ENCODE measurements around the gene STX16. TPM values are rescaled to one million over a fixed set of nuclear protein-coding genes. Genes with fewer than 3 reads are reported as not detected.

STX16 gene
- total RNA-seq, 1 experiment from 2014 or later = 41.9 TPM

DNA sequence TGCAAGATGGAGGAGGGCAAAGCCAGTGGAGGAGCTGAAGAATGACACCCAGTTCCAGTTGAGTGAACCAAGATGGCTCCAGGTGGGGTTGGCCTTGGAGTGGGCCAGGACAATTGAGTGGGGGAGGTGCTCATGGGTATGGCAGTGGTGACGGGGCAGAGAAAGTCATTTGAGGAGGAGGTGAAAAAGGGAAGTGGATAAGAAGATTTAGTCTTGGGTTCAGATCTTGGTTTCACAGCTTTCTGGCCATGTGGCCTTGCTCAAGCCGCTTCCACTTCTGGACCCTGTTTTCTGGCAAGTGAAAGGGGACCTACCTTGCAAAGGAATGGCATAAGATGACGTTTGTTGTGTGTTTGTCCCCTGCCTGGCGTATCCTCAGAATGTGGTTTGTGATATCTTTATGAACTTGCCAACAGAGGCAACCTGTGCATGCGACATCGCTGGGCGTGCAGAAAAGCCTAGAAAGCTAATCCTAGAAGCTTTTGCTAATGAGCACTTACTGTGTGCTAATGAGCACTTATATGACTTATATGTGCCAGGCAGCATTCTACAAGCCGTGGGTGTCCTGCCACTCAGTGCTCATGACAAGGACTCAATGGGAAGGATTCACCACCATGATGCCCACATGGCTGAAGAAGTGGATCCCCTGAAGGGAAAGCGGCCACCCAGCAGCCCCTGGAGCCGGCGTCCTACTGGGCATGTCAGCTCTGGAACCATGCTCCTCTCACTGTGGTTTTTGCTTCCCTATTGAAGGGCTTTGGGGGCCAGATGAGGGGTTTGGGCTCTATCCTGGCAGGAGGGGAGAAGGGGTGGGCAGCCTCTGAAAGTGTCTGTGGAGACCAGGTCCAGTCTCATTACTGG, 23.6 kb upstream of the STX16 start:
- H3K27ac ChIP-seq (ENCODE audit: low read length) = 0 out of 2 replicates have a peak overlapping the region, but pooled peaks have one; percentile 21
- no peaks in the 10 kb centered on the region for H3K36me3 ChIP-seq (ENCODE audit: control insufficient read depth, insufficient read depth, low read length)
- TF ChIP-seq POLR2AphosphoS5 (IDR thresholded peaks at IDR 0.05; ENCODE audit: low read depth, low read length) (no peak), SIN3A (IDR thresholded peaks at IDR 0.05; ENCODE audit: borderline replicate concordance, insufficient read depth, low read depth, low read length) (no peak), TCF7L2 (IDR thresholded peaks at IDR 0.05; ENCODE audit: low read depth, low read length) (no peak)
- TF ChIP-seq, protein P1, sequence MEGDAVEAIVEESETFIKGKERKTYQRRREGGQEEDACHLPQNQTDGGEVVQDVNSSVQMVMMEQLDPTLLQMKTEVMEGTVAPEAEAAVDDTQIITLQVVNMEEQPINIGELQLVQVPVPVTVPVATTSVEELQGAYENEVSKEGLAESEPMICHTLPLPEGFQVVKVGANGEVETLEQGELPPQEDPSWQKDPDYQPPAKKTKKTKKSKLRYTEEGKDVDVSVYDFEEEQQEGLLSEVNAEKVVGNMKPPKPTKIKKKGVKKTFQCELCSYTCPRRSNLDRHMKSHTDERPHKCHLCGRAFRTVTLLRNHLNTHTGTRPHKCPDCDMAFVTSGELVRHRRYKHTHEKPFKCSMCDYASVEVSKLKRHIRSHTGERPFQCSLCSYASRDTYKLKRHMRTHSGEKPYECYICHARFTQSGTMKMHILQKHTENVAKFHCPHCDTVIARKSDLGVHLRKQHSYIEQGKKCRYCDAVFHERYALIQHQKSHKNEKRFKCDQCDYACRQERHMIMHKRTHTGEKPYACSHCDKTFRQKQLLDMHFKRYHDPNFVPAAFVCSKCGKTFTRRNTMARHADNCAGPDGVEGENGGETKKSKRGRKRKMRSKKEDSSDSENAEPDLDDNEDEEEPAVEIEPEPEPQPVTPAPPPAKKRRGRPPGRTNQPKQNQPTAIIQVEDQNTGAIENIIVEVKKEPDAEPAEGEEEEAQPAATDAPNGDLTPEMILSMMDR (IDR thresholded peaks at IDR 0.05) = no peak
- TF ChIP-seq, protein P2, sequence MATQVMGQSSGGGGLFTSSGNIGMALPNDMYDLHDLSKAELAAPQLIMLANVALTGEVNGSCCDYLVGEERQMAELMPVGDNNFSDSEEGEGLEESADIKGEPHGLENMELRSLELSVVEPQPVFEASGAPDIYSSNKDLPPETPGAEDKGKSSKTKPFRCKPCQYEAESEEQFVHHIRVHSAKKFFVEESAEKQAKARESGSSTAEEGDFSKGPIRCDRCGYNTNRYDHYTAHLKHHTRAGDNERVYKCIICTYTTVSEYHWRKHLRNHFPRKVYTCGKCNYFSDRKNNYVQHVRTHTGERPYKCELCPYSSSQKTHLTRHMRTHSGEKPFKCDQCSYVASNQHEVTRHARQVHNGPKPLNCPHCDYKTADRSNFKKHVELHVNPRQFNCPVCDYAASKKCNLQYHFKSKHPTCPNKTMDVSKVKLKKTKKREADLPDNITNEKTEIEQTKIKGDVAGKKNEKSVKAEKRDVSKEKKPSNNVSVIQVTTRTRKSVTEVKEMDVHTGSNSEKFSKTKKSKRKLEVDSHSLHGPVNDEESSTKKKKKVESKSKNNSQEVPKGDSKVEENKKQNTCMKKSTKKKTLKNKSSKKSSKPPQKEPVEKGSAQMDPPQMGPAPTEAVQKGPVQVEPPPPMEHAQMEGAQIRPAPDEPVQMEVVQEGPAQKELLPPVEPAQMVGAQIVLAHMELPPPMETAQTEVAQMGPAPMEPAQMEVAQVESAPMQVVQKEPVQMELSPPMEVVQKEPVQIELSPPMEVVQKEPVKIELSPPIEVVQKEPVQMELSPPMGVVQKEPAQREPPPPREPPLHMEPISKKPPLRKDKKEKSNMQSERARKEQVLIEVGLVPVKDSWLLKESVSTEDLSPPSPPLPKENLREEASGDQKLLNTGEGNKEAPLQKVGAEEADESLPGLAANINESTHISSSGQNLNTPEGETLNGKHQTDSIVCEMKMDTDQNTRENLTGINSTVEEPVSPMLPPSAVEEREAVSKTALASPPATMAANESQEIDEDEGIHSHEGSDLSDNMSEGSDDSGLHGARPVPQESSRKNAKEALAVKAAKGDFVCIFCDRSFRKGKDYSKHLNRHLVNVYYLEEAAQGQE (IDR thresholded peaks at IDR 0.05; ENCODE audit: insufficient read depth in 1 of 2, low read depth in 2 of 2, low read length in 1 of 2) = no peak
- ChIA-PET CTCF (no interaction called here), POLR2A (no interaction called here)
- DNase-seq (ENCODE audit: low read depth, low spot score) = no peak
- peaks cover 2% of the 10 kb centered on the region; the same call in 1 of the 2 replicates for H3K9me3 ChIP-seq (ENCODE audit: control insufficient read depth, insufficient read depth, low read depth, low read length)
- H3K4me1 ChIP-seq (ENCODE audit: control insufficient read depth, insufficient read depth, low read length) = peaks cover 14% of the 10 kb centered on the region
- no peak for ATAC-seq
- in situ Hi-C loops (cut with HindIII; ENCODE audit: low pct_unique_long_range_greater_than_20kb, low sequenced_read_pairs) = no loop called here
- intact Hi-C loops (cut with micrococcal nuclease; ENCODE audit: unreplicated experiment) = no loop called here
- no peak overlapping the region for H3K4me3 ChIP-seq (ENCODE audit: low read depth in 2 of 2, low read length in 2 of 2)
- no TSS peak for BruUV-seq (replicated peaks)
- no peaks in the 10 kb centered on the region for H3K27me3 ChIP-seq (ENCODE audit: control insufficient read depth, insufficient read depth, low read length)

GRCh38 chr20:58628491-58629214, 22.4 kb upstream of the STX16 start:
- ChIA-PET POLR2A (no interaction called here), CTCF (no interaction called here)
- no TSS peak for BruUV-seq (replicated peaks)
- ATAC-seq (no peak), DNase-seq (ENCODE audit: low read depth, low spot score) (no peak)
- in situ Hi-C loops (cut with HindIII; ENCODE audit: low pct_unique_long_range_greater_than_20kb, low sequenced_read_pairs) = no loop called here
- Histone ChIP-seq H3K27me3 (ENCODE audit: control insufficient read depth, insufficient read depth, low read length) (no peaks in the 10 kb centered on the region), H3K27ac (ENCODE audit: low read length) (no peak overlapping the region), H3K4me3 (ENCODE audit: low read depth in 2 of 2, low read length in 2 of 2) (no peak overlapping the region), H3K36me3 (ENCODE audit: control insufficient read depth, insufficient read depth, low read length) (no peaks in the 10 kb centered on the region), H3K4me1 (ENCODE audit: control insufficient read depth, insufficient read depth, low read length) (peaks cover 13% of the 10 kb centered on the region), H3K9me3 (ENCODE audit: control insufficient read depth, insufficient read depth, low read depth, low read length) (no peaks in the 10 kb centered on the region)
- no peak for TF ChIP-seq SIN3A (IDR thresholded peaks at IDR 0.05; ENCODE audit: borderline replicate concordance, insufficient read depth, low read depth, low read length)
- TF ChIP-seq, protein P1 (IDR thresholded peaks at IDR 0.05) = no peak
- no peak for TF ChIP-seq TCF7L2 (IDR thresholded peaks at IDR 0.05; ENCODE audit: low read depth, low read length)
- TF ChIP-seq, protein P2 (IDR thresholded peaks at IDR 0.05; ENCODE audit: insufficient read depth in 1 of 2, low read depth in 2 of 2, low read length in 1 of 2) = no peak
- TF ChIP-seq POLR2AphosphoS5 (IDR thresholded peaks at IDR 0.05; ENCODE audit: low read depth, low read length) = no peak
- intact Hi-C loops (cut with micrococcal nuclease; ENCODE audit: unreplicated experiment) = no loop called here
